ENCODE data around the gene SH3RF2.
"Not testable (repeated sequence)": the region's sequence is repeated elsewhere in the genome, so short reads cannot be mapped to it uniquely, and the experiment has no call there.

Gene SH3RF2

DNA sequence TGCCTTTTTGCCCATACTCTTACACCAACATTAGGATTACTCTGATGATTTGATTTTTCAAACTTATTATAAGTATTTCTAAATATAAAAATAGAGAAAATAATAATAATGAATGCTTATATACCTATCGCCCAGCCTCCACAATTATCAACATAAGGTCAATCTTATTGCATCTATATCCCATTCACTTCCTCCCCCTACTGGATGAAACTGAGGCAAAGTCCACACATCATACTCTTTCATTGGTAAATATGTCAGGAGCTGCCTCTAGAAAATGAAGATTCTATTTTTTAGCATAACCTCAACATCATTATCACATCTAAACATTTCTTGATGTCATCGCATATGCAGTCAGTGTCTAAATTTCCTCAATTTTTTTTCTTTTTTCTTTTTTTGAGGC, 44.3 kb downstream of the SH3RF2 start:
- DNase-seq, result no peak

- no peak for DNase-seq
Observed at GRCh38 chr5:145981589-145982571, 45.5 kb downstream of the SH3RF2 start.

- DNase-seq, result no peak
Observed at GRCh38 chr5:145982572-145983318, 46.4 kb downstream of the SH3RF2 start.

- DNase-seq, result no peak
Observed at GRCh38 chr5:145983446-145983845, 47.1 kb downstream of the SH3RF2 start.

- no peak for DNase-seq
Observed at GRCh38 chr5:145984072-145984471, 47.7 kb downstream of the SH3RF2 start.

- no peak for DNase-seq
Observed at GRCh38 chr5:145987856-145988255, 51.5 kb downstream of the SH3RF2 start.

- DNase-seq, result no peak
Observed at GRCh38 chr5:145988993-145989392, 52.6 kb downstream of the SH3RF2 start.

- no peak for DNase-seq
Observed at GRCh38 chr5:145989428-145989827, 53.0 kb downstream of the SH3RF2 start.

DNA sequence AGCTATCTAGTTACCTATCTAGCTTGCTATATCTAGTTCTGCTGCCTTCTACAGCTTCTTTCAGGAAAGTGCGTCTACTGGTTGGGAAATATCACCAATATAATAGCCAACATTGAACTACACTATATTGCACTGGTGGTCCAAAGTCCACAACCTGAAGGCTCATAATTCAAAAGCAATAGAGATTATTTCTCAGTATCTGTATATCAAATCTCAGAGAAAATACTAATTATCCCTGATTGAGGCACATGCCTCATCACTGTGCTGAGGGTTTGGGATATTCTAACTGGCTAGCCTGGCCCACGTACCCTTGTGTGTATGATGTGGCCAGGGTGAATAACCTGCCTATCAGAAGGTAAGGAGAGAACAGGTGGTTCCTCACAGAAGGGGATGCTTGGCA, 53.8 kb downstream of the SH3RF2 start:
- no peak for DNase-seq

GRCh38 chr5:145991044-145991575, 54.7 kb downstream of the SH3RF2 start:
- no peak for DNase-seq

DNA sequence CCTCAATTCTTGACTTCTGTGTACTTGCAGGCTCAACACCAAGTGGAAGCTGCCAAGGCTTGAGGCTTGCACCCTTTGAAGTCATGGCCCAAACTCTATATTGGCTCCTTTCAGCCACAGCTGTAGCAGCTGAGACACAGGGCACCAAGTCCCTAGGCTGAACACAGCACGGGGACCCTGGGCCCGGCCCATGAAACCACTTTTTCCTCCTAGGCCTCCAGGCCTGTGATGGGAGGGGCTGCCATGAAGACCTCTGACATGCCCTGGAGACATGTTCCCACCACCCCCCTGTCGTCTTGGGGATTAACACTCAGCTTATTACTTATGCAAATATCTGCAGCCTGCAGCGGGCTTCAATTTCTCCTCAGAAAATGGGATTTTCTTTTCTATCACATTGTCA, 57.2 kb downstream of the SH3RF2 start:
- not testable (repeated sequence) for DNase-seq

DNA sequence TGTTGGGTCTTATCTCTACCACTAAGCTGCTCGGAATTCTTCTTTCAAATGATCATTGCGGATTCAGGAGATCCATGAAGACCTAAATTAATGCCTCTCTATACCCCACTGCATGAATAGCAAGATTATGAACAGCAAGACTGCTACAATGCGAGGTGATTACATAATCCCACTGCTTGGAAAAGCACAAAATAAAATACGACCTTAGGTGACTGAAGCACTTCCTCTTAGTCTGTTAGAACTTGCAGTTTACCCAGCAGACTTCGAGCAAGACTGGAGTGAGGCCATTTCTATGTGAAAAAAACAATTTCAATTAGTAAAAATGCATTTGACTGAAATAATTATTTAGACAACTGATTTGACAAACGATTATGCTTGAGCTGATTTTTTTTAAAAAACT, 59.8 kb downstream of the SH3RF2 start:
- DNase-seq, result no peak

DNA sequence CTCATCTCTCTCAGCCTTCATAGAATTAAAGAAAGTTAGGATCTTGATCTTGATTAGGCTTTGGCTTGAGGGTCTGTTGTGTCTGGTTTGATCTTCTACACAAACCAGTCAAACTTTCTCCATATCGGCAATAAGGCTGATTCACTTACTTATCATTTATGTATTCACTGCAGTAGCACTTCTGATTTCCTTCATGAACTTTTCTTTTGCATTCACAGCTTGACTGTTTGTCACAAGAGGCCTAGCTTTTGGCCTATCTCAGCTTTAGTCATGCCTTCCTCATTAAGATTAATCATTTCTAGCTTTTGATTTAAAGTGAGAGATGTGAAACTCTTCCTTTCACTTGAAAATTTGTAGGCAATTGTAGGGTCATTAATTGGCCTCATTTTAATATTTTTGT, 62.8 kb downstream of the SH3RF2 start:
- DNase-seq, result no peak

DNA sequence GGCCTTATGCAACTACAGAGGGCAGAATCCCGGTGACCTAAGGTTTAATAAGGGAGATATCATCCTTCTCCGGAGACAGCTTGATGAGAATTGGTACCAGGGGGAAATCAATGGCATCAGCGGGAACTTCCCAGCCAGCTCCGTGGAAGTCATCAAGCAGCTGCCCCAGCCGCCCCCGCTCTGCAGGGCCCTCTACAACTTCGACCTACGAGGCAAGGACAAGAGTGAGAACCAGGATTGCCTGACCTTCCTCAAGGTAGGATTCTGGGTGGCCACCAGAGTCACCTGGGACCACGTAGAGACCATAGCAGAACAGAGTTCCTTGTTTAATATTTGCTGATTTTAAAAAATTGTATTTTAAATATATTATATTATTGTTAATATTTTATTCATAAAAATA, 63.7 kb downstream of the SH3RF2 start:
- no peak for DNase-seq

DNA sequence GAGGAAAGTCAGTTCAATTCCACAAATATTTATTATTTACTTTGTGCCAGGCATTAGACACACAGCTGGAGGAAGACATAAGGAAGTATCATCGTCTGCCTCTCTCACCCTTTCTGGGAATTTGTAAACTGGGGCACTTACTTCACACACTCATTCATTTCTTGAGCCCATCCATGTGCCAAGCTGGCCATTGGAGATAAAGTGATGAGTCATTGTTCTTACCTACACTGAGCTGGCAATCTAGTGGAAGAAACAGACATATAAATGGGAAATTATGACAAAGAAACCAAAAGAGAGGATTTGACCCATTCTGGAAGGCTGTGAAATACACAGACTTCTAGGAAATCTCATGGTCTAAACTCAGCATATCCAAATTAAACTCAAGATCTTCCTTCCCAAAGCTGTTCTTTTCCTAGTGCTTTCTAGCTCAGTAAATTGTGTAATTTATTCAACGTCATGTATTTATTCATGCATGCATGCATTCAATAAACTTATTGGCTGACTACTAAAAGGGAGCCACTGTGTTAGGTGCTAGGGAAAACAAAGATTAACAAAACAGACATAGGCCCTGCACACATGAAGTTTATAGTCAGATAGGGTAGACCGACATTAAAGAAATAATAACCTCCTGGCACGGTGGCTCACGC, 65.3 kb downstream of the SH3RF2 start:
- DNase-seq, result no peak

- DNase-seq, result no peak
Observed at GRCh38 chr5:146002491-146002890, 66.1 kb downstream of the SH3RF2 start.

DNA sequence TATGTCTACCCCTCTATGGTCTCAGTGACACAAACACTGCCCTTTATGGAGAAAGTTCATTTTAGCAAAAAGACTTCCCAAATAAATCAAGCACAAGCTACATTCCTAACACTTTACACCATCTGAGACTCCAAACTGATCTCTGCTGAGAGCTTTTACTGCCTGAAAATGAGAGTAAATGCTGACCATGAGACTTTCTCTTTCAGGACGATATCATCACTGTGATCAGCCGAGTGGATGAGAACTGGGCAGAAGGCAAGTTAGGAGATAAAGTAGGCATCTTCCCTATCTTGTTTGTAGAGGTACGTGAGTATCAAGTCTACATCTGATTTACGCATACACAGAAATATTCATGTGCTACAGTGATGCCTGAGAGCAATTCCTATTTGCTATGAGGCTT, 67.5 kb downstream of the SH3RF2 start:
- no peak for DNase-seq

GRCh38 chr5:146005264-146005663, 68.9 kb downstream of the SH3RF2 start:
- DNase-seq, result no peak

DNA sequence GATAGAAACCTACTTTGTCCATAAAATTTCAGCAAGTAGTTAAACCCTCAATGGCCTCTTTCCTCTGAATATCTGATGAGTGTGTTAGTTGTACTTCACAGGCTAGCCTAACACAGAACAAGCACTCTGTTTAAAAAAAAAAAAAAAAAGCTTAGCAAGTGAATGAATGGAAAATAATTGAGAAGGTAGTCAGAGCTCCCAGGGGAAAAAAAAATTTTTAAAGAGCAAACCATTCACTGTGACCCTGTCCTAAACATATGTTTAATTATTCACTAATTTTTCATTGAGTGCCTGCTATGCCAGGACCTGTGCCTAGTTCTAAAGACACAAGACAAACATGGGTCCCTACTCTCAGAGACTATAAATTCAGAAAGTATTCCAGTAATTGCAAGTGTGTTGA, 69.3 kb downstream of the SH3RF2 start:
- no peak for DNase-seq

GRCh38 chr5:146006470-146007190, 70.3 kb downstream of the SH3RF2 start:
- DNase-seq, result no peak

- DNase-seq, result no peak
Observed at GRCh38 chr5:146007270-146007669, 70.9 kb downstream of the SH3RF2 start.

- DNase-seq, result no peak
Observed at GRCh38 chr5:146007989-146008388, 71.6 kb downstream of the SH3RF2 start.

- no peak for DNase-seq
Observed at GRCh38 chr5:146009020-146009419, 72.6 kb downstream of the SH3RF2 start.

Data from NCI-H774 (cell line).